Activated naive CD4-positive, alpha-beta T cell treated with anti-CD3 and anti-CD28 coated beads, Interleukin-2, amount 50 U/mL, for 24 hours (primary cell): ENCODE measurements around the gene CYYR1.

Experiments used
- H3K27ac Mint-ChIP-seq: one replicate; pipeline ENCODE4 v1.8.0; 2021; ENCODE audit warnings: mild to moderate bottlenecking, mixed read lengths
- H3K27me3 Mint-ChIP-seq: one replicate; pipeline ENCODE4 v1.8.0; 2021; ENCODE audit warnings: mixed read lengths
- H3K36me3 Mint-ChIP-seq: one replicate; pipeline ENCODE4 v1.8.0; 2021; ENCODE audit warnings: mixed read lengths
- H3K4me1 Mint-ChIP-seq: one replicate; pipeline ENCODE4 v1.8.0; 2021; ENCODE audit warnings: mixed read lengths
- H3K4me3 Mint-ChIP-seq: one replicate; pipeline ENCODE4 v1.8.0; 2021; ENCODE audit warnings: mild to moderate bottlenecking, mixed read lengths
- H3K9me3 Mint-ChIP-seq: one replicate; pipeline ENCODE4 v1.8.0; 2021; ENCODE audit warnings: mixed read lengths

Gene CYYR1

DNA sequence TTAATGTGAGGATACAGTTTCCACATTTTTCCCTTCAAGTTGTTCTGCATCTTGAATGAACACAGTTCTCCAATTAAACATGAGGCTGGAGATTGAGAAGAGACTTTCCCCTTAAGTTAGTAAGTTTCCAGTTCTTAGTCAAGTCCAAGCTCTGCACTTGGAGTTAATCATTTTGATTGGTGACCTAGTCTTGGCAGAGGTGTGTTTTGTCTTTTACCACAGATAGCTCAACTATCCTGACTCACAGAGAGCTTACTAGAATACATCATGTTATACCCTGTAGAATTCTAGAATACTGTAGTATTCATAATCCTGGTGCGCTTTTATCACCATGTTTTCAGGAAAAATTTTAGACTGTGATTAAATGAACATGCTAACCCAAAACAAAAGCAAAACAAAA is 129.2 kb downstream of the CYYR1 start:
- H3K27me3 Mint-ChIP-seq, result no peaks in the 10 kb centered on the region
- no peak overlapping the region for H3K4me3 Mint-ChIP-seq
- H3K27ac Mint-ChIP-seq, result no peak overlapping the region
- no peaks in the 10 kb centered on the region for H3K9me3 Mint-ChIP-seq
- no peaks in the 10 kb centered on the region for H3K4me1 Mint-ChIP-seq
- H3K36me3 Mint-ChIP-seq, result no peaks in the 10 kb centered on the region

DNA sequence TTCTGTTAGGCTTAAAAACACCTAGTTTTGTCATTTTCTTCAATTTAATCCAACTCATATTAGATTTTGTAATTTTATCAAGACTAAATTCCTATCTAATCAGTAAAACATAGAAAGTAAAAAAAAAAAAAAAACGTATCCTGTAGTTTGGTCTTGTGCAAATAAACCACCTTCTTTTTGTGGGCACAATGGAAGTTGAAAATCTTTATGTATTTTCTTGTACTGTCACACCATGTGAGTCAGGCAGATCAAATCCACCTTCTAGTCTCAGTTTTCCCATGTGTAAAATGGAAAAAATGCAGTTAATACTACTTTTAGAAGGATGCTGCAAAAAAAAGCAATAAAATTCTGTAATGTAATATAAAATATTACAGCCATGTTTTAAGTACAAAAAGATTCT is 129.8 kb downstream of the CYYR1 start:
- Mint-ChIP-seq H3K9me3 (no peaks in the 10 kb centered on the region), H3K27me3 (no peaks in the 10 kb centered on the region), H3K27ac (no peak overlapping the region), H3K4me3 (no peak overlapping the region), H3K36me3 (no peaks in the 10 kb centered on the region), H3K4me1 (no peaks in the 10 kb centered on the region)

GRCh38 chr21:26441149-26441548 is 131.9 kb downstream of the CYYR1 start:
- Mint-ChIP-seq H3K27me3 (no peaks in the 10 kb centered on the region), H3K4me3 (no peak overlapping the region), H3K9me3 (no peaks in the 10 kb centered on the region), H3K36me3 (no peaks in the 10 kb centered on the region), H3K4me1 (no peaks in the 10 kb centered on the region), H3K27ac (no peak overlapping the region)

GRCh38 chr21:26438976-26439375 is 134.1 kb downstream of the CYYR1 start:
- Mint-ChIP-seq H3K9me3 (no peaks in the 10 kb centered on the region), H3K4me1 (no peaks in the 10 kb centered on the region)

DNA sequence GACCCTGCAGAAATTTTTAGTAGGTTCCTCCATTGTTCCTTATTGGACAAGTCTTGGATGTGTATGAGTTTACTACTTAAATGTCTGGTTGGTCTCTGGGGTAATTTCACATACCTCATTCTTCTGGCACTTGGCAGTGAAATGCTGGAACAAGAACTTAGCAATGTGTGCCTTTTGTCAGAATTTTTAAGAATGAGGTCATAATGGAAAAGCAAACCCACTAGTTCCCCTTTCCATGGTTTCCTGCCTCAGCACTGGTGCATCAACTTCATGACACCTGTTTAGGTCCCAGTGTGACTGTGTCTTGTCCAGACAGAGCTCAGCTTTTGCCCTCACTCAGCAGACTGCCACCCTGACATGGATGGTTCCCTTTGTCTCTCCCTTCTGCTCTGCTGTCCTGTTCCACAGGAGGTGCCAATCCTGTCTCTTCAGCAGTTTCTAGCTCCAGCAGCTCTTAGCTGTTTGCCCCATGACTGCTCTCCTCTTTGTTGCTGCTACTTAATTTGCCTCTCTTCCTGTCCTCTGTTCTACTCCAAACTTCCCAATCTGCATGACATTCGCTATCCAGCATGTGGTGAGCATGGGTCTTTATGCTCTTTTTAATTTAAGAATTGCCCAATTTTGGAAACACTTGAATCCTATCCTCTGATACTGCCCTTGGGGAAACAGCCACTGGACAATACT is 135.6 kb downstream of the CYYR1 start:
- no peak overlapping the region for H3K27ac Mint-ChIP-seq
- no peaks in the 10 kb centered on the region for H3K27me3 Mint-ChIP-seq
- no peak overlapping the region for H3K4me3 Mint-ChIP-seq
- H3K4me1 Mint-ChIP-seq, result no peaks in the 10 kb centered on the region
- H3K36me3 Mint-ChIP-seq, result no peaks in the 10 kb centered on the region
- no peaks in the 10 kb centered on the region for H3K9me3 Mint-ChIP-seq

More at GRCh38 chr21:26438976-26439375, 134.1 kb downstream of the CYYR1 start:
- Mint-ChIP-seq H3K27ac (no peak overlapping the region), H3K4me3 (no peak overlapping the region), H3K27me3 (no peaks in the 10 kb centered on the region), H3K36me3 (no peaks in the 10 kb centered on the region)

DNA sequence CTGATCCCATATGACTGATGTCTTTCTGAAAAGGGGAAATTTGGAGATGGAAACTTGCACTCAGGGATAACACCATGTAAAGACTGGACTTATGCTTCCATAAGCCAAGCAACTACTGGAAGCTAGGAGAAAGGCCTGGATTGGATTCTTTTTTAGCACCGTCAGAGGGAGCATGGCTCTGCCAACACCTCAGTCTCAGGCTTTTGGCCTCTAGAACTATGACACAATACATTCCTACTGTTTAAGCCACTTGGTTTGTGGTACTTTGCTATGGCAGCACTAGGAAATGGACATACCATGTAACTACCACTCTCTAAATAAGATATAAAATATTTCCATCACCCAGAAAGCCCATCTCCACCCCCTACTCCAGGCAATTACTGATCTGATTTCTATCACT is 139.7 kb downstream of the CYYR1 start:
- Mint-ChIP-seq H3K9me3 (no peaks in the 10 kb centered on the region), H3K4me3 (no peak overlapping the region), H3K27me3 (peaks cover under 1% of the 10 kb centered on the region), H3K27ac (no peak overlapping the region), H3K4me1 (no peaks in the 10 kb centered on the region), H3K36me3 (no peaks in the 10 kb centered on the region)

DNA sequence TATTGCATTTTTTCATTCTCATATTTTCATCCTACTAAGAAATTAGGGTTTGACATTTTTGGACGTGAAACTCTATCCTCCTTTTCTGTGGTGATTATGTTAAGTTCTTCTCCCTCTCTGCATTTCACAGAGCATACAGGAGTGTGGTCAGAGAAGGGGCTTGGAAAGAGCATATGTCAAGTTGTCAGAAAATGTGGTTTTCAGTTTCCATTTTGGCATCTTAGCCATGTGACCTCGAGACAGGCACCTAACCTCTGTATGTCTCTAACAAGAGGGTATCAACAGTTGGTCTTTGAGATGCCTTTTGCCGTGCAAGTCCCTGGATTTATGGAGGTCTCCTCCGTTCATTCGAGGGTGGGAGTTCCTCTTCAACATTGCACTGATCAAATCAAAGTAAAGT is 140.7 kb downstream of the CYYR1 start:
- Mint-ChIP-seq H3K27ac (no peak overlapping the region), H3K36me3 (no peaks in the 10 kb centered on the region), H3K4me1 (no peaks in the 10 kb centered on the region), H3K4me3 (no peak overlapping the region), H3K27me3 (peaks cover 2% of the 10 kb centered on the region), H3K9me3 (no peaks in the 10 kb centered on the region)

DNA sequence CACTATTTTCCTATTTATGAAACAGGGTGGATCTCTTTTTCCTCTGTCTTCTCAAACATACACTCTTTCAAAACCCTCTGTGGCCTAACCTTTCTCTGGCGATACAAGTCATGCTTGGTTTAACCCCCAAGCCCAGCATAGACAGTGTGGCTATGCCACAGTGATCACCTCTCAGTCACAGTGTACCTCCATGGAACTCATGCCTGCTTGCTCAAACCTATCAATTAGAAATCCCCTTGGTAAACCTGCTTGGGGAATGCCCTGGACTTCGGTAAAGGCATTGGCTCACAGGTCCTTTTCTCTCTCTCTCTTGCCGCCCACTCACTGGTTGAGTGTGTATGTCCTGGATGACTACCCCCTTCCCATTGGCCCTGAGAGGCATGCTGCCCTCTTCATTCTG is 147.5 kb downstream of the CYYR1 start:
- Mint-ChIP-seq H3K4me3 (no peak overlapping the region), H3K4me1 (no peaks in the 10 kb centered on the region), H3K27ac (no peak overlapping the region), H3K27me3 (peaks cover 2% of the 10 kb centered on the region), H3K9me3 (no peaks in the 10 kb centered on the region), H3K36me3 (no peaks in the 10 kb centered on the region)

- Mint-ChIP-seq H3K4me3 (no peak overlapping the region), H3K9me3 (no peaks in the 10 kb centered on the region), H3K4me1 (no peaks in the 10 kb centered on the region), H3K36me3 (no peaks in the 10 kb centered on the region), H3K27me3 (peaks cover 2% of the 10 kb centered on the region), H3K27ac (no peak overlapping the region)
Measured at GRCh38 chr21:26423511-26423910, 149.6 kb downstream of the CYYR1 start.

GRCh38 chr21:26422706-26423105 is 150.4 kb downstream of the CYYR1 start:
- H3K4me1 Mint-ChIP-seq, result no peaks in the 10 kb centered on the region
- no peaks in the 10 kb centered on the region for H3K27me3 Mint-ChIP-seq
- no peaks in the 10 kb centered on the region for H3K9me3 Mint-ChIP-seq
- H3K36me3 Mint-ChIP-seq, result no peaks in the 10 kb centered on the region
- no peak overlapping the region for H3K4me3 Mint-ChIP-seq
- no peak overlapping the region for H3K27ac Mint-ChIP-seq

DNA sequence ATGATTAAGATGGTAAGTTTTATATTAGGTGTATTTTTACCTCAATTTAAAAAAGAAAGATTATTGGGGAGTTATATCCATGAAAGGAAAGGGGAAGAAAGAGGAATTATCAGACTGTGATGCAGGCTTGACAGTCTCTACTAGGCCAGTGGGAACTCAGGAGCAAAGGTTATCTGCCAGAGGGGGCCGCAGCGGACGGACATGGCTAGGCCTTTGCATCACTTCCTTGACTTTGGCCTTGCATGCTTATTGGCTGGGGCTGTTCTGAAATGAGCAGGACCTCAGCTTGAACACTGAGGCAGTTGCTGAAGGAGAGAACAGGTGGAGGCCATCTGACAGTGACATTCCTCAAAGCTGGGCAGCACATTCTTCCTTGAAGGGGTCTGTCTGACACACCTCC is 150.9 kb downstream of the CYYR1 start:
- no peak overlapping the region for H3K27ac Mint-ChIP-seq

DNA sequence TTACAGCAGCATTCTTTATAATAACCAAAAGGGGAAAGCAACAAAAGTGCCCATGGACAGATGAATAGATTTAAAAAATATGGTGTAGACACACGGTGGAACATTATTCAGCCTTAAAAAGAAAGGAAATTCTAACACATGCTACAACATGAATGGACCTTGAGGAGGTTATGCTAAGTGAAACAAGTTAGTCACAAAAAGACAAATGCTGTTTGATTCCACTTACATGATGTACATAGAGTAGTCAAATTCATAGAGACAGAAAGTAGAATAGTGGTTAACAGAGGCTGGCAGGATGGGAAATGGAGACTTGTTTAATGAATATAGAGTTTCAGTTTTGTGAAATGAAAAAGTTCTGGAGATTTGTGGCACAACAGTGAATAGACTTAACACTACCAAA is 151.4 kb downstream of the CYYR1 start:
- Mint-ChIP-seq H3K9me3 (no peaks in the 10 kb centered on the region), H3K36me3 (no peaks in the 10 kb centered on the region), H3K27me3 (no peaks in the 10 kb centered on the region), H3K4me1 (no peaks in the 10 kb centered on the region), H3K4me3 (no peak overlapping the region), H3K27ac (no peak overlapping the region)

More for the DNA sequence above, 150.9 kb downstream of the CYYR1 start:
- no peak overlapping the region for H3K4me3 Mint-ChIP-seq
- H3K27me3 Mint-ChIP-seq, result no peaks in the 10 kb centered on the region
- H3K9me3 Mint-ChIP-seq, result no peaks in the 10 kb centered on the region
- no peaks in the 10 kb centered on the region for H3K36me3 Mint-ChIP-seq
- no peaks in the 10 kb centered on the region for H3K4me1 Mint-ChIP-seq
